ENCODE results near the gene C2CD2. TPM values are rescaled to one million over a fixed set of nuclear protein-coding genes. Genes with fewer than 3 reads are reported as not detected.

The C2CD2 gene
- total and polyA plus RNA-seq, 8 donors = 18.3 to 24.1 (median 19.6) TPM

DNA sequence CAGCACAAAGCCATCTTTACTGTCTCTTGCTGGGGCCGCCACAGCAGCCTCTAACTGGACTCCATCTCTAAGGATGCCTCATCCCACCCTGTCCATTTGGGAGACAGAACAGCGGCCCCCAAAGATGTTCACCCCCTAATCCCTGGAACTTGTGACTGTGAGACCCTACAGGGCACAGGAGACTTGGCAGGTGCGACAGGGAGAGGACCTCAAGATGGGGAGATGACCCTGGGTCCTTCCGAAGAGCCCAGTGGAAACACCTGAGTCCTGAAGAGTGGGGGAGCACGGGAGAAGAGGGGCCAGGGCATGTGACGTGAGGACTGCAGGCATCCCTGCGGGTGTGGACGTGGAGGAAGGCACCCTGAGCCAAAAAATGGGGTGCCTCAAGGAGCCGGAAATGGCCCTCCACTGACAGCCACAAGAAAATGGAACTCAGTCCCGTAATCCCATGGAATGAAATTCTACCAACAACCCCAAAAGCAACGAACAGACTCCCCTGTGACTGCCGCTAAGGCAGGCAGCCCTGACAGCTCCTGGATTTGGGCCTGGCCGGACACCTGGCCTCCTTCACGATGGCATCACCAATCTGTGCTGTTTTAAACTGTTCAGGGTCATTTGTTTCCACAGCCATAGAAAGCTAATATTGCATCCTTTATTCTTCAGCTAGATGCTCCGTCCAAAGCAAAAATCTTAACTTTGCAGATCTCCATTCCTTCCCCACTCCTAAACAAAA is 34.0 kb downstream of the C2CD2 start:
- no peaks in the 10 kb centered on the region for H3K9me3 ChIP-seq
- TF ChIP-seq, protein P1, sequence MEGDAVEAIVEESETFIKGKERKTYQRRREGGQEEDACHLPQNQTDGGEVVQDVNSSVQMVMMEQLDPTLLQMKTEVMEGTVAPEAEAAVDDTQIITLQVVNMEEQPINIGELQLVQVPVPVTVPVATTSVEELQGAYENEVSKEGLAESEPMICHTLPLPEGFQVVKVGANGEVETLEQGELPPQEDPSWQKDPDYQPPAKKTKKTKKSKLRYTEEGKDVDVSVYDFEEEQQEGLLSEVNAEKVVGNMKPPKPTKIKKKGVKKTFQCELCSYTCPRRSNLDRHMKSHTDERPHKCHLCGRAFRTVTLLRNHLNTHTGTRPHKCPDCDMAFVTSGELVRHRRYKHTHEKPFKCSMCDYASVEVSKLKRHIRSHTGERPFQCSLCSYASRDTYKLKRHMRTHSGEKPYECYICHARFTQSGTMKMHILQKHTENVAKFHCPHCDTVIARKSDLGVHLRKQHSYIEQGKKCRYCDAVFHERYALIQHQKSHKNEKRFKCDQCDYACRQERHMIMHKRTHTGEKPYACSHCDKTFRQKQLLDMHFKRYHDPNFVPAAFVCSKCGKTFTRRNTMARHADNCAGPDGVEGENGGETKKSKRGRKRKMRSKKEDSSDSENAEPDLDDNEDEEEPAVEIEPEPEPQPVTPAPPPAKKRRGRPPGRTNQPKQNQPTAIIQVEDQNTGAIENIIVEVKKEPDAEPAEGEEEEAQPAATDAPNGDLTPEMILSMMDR (IDR thresholded peaks at IDR 0.05) = no peak
- no peak overlapping the region for H3K4me3 ChIP-seq
- H3K27ac ChIP-seq = no peak overlapping the region
- DNase-seq = peak in 1 of 4 donors; percentile 21
- H3K27me3 ChIP-seq = no peaks in the 10 kb centered on the region
- intact Hi-C loops (cut with DNase I) = no loop called here
- peaks cover 0 to 28% of the 10 kb centered on the region in 2 donors for H3K36me3 ChIP-seq
- no peak for ATAC-seq
- peaks cover 0 to 15% of the 10 kb centered on the region in 2 donors for H3K4me1 ChIP-seq

DNA sequence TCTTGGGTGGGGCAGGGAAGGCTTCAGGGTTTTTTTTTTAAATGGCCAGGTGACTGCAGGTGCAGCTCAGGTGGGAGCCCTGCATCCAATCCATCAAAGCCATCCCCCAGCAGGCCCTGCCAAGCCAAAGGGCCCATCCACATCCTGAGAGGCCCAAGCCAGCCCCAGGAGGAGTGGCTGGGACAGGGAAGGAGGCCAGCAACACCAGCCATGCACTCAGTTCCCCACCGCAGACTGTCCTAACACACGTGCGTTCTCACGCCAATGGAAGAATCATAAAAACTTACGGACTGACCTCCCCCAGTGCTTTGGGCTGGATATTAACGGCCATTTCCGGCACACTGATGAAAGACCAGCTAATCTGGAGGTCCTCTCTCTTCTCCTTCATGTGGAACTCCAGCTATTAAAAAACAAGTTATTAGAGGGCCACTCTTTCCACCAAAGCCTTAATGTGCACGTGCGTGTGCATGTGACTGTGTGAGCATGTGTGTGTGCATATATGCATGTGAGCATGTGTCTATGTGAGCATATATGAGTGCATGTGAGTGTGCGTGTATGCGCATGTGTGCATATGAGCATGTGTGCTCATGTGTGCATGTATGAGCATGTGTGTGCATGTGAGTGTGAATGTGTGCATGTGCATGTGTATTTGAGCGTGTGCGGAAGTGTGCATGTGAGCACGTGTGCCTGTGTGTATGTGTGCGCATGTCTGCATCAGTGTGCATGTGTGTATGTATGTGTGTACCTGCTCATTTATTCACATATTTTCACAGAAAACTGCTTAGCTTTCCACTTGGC is 35.1 kb downstream of the C2CD2 start:
- no peak overlapping the region for H3K4me3 ChIP-seq
- intact Hi-C loops (cut with DNase I) = no loop called here
- H3K9me3 ChIP-seq = no peaks in the 10 kb centered on the region
- ATAC-seq (no peak), DNase-seq (peak in 1 of 4 donors; percentile 7)
- TF ChIP-seq, protein P1 (IDR thresholded peaks at IDR 0.05) = no peak
- H3K27ac ChIP-seq = no peak overlapping the region
- peaks cover 0 to 39% of the 10 kb centered on the region in 2 donors for H3K36me3 ChIP-seq
- H3K4me1 ChIP-seq = peaks cover 0 to 7% of the 10 kb centered on the region in 2 donors
- no peaks in the 10 kb centered on the region for H3K27me3 ChIP-seq

DNA sequence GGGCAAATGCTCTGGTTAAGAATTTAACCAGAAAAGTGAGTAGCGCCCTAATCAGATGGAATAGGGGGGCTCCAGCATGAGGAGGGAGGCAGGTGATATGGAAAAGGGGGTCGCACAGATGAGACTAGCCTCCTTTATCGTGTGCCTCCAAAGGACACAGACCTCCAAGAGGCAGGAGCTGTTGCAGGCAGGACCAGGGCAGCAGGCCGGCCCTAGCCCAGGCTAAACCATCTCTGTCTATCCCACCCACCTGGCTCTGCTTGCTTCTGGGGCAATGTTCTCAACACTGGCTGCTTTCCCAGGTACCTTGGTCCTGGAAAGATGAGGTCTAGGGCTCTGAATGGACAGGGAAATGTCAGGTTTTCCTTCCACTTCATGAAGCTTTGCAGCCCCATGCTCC is 36.3 kb downstream of the C2CD2 start:
- ATAC-seq (no peak), DNase-seq (no peak)
- H3K27ac ChIP-seq = no peak overlapping the region
- no peaks in the 10 kb centered on the region for H3K9me3 ChIP-seq
- H3K36me3 ChIP-seq = peaks cover 0 to 51% of the 10 kb centered on the region in 2 donors
- intact Hi-C loops (cut with DNase I) = no loop called here
- H3K27me3 ChIP-seq = no peaks in the 10 kb centered on the region
- H3K4me3 ChIP-seq = no peak overlapping the region
- no peaks in the 10 kb centered on the region for H3K4me1 ChIP-seq
- TF ChIP-seq, protein P1 (IDR thresholded peaks at IDR 0.05) = no peak

DNA sequence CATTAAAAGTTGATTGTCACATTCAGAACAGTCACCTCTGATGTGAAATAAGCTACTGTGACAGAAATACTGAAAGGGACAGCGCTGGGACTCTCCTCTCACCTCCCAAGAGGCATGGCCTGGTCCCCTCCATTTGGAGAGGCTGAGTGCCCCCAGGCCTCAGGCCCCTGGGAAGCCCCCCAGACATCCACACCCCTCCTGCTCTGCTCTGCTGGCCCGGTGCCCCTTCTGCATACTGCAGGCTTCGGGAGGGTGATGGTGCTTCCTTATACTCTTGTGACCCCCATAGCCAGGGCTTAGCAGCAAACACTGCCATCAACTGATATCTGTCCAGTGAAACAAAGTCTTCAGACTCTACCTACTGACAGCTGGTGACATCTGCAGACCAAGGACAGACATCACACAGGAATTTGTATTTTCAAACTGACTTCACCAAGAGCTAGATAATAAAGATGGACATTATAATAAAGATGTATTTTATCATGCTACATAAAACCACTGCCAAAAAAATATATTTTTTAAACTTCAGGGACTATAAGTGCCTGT is 36.9 kb downstream of the C2CD2 start:
- no peaks in the 10 kb centered on the region for H3K27me3 ChIP-seq
- H3K27ac ChIP-seq = no peak overlapping the region
- peaks cover 0 to 57% of the 10 kb centered on the region in 2 donors for H3K36me3 ChIP-seq
- no peak overlapping the region for H3K4me3 ChIP-seq
- H3K4me1 ChIP-seq = no peaks in the 10 kb centered on the region
- no peaks in the 10 kb centered on the region for H3K9me3 ChIP-seq
- DNase-seq = no peak
- intact Hi-C loops (cut with DNase I) = no loop called here
- ATAC-seq = no peak
- TF ChIP-seq, protein P1 (IDR thresholded peaks at IDR 0.05) = no peak

DNA sequence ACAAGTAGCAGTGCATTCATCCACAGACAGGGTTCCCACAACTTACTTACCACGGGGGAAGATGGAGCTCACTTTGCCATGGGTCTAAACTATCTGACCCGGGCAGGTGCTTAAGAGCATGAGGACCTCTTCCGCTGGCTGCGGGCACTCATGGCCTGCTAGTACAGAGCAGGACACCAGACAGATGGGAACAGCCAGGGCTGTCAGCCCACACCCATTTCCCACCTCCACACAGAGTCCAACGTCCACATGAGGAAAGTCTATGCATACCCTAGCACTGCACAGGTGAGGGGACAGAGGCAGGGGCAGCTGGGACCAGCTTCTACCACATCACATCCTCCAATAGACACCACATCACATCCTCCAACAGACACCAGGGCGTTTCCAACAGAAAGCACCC is 38.9 kb downstream of the C2CD2 start:
- H3K27me3 ChIP-seq = no peaks in the 10 kb centered on the region
- H3K27ac ChIP-seq = no peak overlapping the region
- DNase-seq (no peak), ATAC-seq (no peak)
- no peaks in the 10 kb centered on the region for H3K4me1 ChIP-seq
- intact Hi-C loops (cut with DNase I) = no loop called here
- TF ChIP-seq, protein P1 (IDR thresholded peaks at IDR 0.05) = no peak
- no peak overlapping the region for H3K4me3 ChIP-seq
- no peaks in the 10 kb centered on the region for H3K9me3 ChIP-seq
- H3K36me3 ChIP-seq = peaks cover 0 to 72% of the 10 kb centered on the region in 2 donors
